NCI-H1436 (cell line): ENCODE measurements around the gene FNDC5.

ENCODE experiments used
- DNase-seq: peaks from one replicate; lab custom pipeline; 2025; lab: John Stamatoyannopoulos, UW

Gene FNDC5

DNA sequence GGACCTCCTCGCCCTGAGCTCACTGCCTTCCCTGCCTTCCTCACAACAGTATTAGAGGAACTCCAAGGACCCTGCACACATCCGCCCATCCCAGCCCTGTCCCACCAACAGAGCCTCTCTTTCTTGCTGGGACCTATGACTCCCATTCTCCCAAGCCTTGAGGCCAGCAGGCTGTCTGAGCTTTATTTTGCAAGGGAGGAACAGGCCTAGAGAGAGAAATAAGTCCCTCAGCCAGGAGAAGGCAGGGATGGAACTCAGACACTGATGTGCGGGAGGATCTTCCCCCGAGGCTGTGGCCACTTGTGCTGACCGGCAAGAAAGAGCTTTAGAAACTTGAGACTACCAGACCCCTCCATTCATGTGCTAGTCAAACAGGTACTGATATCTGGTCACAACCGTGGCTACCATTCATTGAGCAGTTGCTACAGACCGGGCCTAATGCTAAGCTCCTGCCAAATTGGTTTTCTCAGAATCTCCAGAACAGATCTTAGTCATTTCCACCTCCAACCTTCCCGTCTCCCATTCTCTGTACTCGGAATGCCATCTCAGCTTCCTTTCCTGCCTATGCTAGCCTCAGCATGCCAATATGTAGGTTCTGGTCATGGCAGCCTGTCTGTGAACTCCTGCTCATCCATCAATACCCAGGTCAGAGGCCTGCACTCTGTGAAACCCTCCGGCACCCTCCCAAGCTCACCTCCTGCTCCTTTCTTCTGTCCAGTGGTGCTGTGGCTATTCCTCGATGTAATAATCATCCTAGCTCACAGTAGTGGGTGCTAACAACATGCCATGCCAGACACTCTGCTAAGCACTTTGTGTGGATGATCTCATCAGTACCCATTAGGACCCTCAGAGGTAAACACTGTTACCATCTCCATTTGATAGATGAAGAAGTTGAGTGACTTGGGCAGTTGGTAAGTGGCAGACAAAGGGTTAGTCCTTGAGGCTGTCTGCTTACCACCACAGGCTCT, 26.7 kb upstream of the FNDC5 start:
- DNase-seq = no peak

DNA sequence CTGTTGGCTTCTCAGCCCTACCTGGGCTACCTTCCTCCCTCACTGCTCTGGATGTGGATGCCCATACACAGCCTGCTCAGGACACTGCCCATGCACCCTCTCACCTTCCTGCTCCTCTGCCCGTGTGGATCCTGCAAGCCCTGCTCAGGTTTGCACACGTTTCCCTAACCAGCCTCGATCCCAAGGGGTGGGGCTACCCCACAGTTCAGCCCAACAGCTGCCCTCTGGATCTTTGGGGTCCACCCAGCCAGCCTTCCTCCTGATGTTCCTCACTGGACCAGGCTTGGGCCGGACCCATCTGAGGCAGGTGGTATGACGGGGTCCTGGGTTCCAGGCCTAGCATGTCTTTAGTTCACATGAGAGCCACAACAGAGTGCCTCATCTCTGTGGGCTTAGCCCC, 25.7 kb upstream of the FNDC5 start:
- DNase-seq = no peak

DNA sequence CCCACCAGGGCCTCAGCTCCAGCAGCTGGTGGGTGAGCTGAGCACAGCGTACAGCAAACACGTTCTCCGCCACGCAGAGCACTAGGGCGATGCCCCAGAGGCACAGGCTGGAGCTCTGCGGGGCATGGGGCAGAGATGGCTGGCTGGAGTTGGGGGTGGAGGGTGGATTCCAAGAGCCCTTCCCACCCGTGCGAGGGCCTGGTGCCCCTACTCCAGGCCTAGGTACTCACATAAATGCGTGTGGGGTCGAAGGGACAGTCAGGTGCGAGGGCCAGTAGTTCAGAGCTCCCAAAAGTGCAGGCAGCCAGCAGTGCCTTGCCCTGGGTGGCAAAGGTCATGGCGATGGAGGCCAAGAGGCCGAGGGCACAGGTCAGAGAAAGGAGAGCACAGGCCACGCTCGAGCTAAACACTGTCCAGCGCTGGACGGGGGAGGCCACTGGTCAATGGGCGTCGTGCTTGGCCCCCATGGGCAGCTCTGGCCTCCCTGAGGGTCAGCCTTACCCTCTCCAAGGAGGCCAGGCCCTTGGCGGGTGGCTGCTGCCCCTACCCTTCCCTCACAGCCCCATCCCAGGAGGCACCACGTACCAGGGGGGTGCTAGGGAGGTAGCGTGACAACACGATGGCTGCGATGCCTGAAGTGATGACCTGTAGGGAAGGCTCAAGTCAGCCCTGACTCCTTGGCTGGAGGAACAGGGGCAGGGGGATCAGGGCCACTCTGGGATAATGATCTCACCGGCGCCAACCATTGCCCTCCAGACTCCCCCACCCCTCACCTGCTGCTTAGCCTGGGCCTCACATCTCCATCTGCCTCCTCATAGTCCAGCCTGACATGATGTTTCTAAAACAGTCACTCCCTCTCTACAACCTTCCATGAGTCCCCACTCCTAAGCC, 24.9 kb upstream of the FNDC5 start:
- DNase-seq = no peak

DNA sequence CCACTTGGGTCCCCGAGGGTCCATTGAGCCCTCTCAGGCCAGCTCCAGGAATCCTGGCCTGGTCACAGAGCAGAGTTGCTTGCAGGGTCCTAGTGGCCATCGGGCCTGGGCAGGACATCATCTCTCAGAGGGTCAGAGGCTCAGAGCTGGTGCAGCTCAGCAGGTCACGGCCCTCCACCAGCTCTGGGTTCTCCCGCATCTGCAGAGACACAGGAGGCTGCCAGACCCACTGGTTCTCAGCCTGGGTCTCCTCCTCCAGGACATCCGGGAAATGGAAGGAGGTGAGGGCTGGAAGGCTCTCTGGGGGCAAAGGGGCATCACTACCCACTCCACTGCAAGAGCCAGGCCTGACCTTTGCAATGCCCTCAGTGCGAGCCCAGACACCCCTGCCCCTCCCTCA, 24.0 kb upstream of the FNDC5 start:
- no peak for DNase-seq

DNA sequence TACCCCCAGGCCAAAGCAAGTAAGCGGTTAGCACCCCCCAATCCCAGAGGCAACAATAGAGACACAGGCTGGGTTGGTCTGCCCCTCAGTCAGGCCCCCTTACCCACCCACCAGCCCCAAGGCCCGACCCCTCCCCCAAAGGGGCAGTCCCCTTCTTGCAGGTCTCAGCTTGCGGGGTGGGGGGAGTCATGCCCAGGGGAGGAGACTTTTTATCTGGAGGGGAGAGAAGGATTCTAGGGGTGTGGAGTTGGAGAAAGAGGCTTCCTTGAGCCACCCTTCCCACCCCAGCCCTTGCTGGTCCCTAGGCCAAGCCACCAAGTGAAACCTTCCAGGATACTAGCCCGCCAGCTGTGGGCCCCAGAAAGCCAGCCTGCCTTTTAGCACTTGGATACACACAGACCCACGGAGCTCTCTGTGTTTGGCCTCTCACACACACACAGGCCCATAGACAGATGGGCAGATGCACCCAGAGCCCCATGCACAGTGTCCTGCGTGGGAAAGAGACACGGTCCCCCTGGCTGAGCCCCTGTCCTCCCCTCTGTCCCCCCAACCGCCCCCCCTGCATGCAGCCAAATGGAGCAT, 23.4 kb upstream of the FNDC5 start:
- DNase-seq = no peak

DNA sequence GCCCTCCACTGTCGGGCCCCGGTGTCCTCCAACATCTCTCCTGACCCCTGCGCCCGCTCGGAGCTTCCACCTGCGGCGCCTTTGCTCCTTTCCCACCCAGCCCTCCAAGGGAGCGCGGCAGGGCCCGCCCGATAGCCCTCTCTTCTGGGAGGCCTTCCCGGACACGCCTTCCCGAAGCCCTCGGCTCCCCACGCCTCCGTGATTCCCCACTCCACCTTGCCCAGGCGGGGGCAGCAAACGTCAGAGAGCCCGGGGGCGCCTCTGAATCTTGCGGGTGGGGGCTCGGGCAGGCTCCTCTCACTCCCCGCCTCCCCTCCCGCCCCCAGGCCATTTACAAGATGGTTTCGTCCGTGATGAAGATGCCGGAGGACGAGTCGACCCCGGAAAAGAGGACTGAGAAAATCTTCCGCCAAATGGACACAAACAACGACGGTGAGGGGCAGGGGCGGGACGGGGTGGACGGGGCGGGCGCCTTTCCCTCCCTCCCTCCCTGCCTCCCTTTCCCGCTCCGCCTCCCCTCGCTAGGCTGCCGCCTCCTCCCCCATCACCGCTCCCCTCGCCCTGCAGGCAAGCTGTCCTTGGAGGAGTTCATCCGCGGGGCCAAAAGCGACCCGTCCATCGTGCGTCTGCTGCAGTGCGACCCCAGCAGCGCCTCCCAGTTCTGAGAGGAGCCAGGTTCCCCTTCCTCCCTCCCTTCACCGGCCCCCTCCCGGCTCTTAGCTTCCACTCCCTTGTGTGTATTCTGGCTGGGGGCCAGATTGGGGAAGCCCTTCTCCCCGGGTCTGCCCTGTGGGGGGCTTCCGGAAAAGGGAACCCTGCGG, 22.7 kb upstream of the FNDC5 start:
- peak; percentile 59 for DNase-seq

DNA sequence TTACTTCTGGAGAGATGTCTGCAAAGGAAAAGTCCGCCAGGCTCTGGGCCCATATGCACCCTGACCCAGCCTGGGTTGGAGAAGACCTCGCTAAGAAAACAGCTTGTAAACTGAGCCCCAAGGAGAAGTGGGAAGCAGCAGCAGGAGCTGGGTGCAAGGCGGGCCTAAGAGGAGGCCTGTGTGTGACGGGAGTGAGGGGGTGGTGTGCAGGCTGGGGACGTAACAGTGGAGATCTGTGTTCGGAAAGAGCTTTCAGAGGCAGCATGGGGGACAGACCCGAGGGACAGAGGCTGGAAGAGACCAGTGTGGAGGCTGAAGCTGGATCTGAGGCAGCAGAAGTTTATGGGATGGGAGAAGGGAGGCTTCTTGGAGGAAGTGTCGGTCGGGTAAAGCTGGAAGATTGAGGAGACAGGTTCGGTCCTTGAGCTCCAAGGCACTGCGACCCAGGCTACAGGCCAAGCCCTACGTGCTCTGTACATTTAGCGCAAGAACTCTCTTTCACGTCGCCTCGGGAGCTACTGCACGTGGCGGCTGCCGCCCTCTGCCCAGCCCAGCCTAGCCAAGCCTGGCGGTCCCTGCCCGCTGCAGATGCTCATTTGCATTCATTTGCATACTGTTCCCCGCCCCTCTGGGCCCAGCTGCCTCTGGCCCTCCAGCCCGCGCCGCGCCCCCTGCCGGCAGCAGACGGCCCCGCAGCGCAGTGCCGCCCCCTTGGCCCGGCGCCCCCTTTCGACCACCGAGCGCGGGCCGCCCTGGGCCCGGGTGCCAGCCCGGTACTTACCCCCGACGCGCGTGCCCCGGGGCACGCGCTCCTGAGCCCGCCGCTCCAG, 21.9 kb upstream of the FNDC5 start:
- DNase-seq = peak; percentile 84

DNA sequence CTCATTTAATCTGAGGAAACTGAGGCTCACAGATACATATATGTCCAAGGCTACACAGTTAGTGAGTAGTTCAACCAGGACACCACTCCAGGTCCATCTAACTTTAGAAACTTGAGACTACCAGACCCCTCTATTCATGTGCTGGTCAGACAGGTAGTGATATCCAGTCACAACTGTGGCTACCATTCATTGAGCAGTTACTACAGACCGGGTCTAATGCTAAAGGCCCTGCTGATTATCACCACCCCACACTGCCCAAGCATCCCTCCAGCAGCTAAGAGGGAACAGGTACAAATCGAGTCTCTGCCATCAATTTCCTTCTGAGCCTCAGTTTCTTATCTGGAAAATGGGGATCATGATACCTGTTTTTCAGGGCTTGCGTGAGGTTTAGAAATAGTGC, 20.9 kb upstream of the FNDC5 start:
- no peak for DNase-seq

DNA sequence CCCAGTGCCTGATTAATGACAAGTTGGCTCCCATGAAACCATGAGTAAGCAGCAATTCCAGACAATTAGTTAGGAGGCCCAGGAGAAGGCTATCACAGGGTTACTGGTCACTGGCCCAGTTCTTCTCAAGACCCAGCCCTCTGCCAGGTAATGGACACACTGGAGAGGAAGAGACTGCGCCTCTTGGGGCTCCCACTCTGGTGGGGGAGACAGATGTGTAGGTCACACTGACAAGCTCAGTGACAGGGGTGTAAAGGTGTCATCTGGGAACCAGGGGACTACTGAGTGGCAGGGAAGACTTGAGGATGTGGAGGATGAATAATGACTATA, 20.5 kb upstream of the FNDC5 start:
- no peak for DNase-seq

DNA sequence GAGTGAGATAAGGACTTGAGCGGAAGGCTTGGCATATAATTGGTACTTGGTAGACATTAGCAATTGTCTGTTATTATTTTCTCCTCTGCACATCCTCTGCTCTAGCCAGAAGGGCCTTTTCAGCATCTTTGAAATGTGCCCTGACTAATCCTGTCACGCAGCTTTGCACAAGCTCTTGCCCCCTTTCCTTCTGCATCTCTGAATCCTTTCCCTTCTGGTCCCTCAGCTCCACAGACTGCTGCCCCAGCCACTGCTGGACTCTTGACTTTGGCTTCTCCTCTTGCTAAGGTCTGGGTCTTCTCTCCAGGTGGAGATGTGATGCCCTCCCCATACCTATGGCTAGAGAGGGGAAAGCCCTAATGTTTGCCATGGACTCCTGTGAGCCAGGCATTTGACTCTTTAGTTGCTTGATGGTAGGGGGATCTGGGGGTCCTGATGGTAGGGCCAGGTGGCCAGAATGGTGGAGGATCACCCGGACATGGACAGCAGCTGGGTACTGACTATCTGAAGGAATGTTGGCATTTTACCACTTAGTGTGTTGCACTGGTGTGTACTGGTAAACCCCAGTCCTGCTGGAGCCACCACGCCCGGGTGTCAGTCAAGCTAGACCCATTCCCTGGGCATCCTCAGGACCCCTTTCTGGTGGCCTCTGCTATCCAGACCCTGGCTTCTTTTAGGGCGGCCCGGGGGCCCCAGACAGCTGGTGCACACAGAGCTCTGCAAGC, 20.0 kb upstream of the FNDC5 start:
- no peak for DNase-seq

DNA sequence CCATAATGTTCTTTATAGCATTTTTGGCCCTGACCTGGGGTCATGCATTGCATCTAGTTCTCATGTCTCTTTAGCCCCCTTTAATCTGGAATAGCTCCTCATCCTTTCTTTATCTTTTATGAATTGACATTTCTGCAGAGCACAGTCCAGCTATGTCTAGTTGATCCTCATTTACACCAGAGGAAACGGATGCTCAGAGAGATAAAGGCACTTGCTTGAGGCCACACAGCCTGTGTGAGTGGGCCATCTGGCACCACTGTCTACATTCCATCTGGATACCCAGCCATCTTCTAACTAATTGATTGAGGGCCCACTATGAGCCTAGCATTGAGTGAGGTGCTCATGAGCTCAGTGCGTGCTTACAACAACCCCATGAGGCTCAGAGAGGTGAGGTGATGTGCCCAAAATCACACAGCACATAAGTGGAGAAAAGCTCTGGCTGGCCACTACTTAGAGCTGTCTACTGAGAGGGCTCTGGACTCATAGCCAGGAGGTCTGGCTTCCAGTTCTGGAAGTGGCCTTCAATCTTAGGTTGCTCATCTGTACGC, 19.1 kb upstream of the FNDC5 start:
- no peak for DNase-seq

DNA sequence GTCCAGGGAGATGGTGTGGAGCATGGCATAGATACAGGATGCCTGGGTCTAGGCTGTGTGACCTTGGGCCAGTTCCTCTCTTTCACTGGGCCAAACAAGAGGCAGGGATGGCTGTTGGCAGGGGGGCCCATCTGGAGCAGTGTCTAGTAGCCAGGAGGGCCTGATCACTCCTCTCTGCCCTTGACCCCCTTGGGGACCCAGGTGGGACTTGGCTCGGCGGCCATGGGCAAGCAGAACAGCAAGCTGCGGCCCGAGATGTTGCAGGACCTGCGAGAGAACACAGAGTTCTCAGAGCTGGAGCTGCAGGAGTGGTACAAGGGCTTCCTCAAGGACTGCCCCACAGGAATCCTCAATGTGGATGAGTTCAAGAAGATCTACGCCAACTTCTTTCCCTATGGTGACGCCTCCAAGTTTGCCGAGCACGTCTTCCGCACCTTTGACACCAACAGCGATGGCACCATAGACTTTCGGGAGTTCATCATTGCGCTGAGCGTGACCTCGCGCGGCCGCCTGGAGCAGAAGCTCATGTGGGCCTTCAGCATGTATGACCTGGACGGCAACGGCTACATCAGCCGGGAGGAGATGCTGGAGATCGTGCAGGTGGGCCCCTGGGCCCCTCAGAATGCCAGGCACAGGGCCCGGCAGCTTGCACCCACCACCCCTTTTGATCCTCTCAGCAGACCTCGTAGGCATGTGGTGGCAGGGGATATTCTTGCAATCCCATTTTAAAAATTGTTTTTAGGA, 18.1 kb upstream of the FNDC5 start:
- DNase-seq = no peak

DNA sequence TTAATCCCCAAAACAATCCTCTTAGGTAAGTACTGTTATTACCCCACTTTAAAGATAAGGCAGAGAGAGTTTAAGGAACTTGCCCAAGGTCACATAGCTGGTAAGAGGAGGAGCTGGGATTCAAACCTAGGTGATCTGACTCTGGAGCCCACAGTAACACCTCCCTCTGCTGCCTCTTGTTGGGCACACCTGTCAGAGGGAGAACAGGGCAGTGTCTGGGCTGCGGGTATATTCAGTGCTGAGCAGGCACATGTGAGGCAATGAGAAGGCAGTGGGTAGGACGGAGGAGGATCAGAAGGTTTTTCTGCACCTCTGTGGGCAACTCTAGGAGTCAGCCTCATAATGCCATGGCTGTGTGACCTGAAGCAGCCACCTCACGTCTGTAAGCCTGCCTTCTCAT, 17.4 kb upstream of the FNDC5 start:
- no peak for DNase-seq

DNA sequence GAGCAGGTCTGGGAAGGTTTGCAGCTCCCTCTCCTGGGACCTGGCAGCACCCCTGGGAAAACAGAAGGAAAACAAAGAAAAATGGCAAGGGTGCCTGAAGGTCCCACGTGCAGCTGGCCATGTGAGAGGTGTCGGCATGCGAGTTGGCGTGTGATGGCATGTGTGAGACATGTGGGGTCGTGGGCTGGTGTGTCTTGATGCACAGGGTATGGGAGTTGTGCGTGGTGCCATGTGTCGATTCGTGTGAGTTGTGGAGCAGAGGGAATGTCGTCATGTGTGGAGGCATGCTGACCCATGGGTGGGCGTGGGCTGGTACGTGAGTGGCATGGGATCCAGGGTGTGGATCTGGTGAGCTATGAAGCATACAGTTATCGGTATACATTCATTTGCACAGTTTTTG, 16.9 kb upstream of the FNDC5 start:
- no peak for DNase-seq

DNA sequence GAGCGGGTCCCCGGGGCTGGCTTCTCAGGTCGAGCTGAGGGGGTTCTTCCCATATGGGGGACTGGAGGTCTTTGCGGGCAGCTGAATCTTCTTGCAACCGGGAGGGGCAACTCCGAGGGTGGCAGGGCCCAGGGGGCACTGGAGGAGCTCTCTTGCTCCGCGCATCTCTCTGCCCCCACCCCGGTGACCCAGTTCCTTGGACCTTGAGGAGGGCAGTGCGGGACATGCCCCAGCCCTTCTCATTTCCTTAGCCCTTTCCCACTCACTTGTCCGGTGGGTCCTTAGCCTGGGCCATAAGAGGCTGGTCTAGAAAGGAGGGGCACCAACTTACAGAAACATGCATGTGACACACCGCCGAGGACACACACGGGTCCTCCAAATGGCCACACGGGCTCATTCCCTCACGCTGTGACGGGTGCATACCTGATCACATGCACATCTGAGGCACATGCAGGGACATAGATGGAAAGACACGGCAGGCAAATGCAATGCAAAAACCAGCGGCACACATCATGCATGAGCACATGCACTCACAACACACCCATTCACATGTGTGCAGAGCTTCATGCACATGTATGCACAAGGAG, 16.2 kb upstream of the FNDC5 start:
- no peak for DNase-seq

DNA sequence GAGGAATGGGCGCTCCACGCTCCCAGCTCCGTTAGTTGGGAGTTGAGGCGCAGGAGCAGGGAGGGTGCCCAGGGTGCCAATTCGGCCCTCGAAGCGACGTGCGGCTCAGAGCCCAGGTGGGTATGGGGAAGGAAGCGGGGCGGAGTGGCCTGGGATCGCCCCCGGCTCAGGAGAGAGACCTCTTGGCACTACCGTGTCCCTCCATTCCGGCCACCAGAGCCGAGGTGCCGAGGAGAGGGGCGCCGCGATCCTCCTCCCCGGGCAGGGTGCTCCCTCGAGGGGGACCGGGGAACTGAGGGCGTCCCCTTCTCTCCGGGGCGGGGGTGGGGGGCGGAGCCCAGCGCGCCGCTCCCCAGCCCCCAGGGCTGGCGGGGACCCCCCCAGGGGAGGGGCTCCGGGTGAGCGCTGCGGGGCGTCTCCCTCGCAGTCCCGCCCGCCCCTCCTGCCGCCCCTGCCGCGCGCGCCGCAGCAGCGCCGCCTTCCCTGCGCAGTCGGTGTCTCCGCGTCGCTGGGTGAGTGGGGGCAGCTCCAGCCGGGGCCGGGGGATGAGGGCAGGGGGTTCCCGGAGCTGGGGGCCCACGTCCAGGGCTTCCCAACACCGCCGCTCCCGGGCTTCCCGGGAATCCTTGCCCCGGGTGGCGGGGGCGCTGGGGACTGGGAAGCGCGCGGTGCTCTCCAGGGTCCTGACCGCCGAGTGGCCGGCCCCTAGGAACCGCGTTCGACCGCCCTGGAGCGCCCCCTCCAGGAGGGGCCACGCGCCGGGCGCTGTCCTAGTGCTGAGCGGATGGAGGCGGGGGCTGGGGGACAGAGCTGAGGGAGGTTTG, 15.5 kb upstream of the FNDC5 start, which contains the start of gene HPCA:
Gene HPCA (plus strand): TSS at position 488 of the 824 bp plus-strand sequence. CDS start 2,408 bp downstream, outside the sequence.
- peak; percentile 36 for DNase-seq

DNA sequence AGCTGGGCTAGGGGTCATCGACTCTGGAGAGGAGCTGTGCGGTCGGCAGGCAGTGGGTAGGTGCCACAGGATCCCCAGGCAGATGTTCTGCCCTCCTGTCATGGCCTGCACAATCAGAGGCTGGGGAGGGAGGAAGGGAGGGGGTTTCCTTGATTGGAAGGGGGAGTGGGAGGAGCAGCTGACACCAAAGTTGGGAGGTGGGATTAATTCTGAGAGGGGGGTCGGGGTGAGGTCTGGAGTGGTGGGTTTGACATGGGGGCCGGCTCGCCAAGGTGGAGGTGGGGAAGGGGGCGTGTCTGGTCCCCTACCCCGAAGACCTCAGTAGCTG, 14.9 kb upstream of the FNDC5 start:
- DNase-seq = no peak

DNA sequence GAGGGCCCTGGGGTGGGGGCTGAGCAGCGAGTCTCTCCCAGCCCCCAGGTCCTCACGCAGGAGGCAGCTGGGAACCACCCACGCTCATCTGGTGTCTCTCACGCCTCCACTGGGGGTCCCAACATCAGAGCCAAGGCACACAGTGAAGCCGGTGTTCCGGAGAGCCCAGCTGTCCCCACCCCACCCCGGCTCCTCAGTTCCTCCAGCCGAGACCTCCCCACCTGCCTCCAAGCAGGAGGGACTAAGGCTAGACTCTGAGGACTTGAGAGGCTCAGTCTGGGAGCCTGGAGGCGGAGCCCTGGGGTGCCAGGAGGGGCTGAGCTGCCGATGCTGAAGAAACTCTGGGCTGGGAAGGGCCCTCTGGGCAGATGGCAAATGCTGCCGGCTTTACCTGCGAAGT, 14.0 kb upstream of the FNDC5 start:
- DNase-seq = no peak
